Measurements from ENCODE around the gene OR5C1.

The OR5C1 gene

GRCh38 chr9:122779181-122779580 lies 9.6 kb upstream of the OR5C1 start:
- no peak overlapping the region for H2AFZ ChIP-seq (ENCODE audit: low read length)
- H3K27ac ChIP-seq (ENCODE audit: low read length) = no peak overlapping the region
- no peak overlapping the region for H3K4me3 ChIP-seq (ENCODE audit: low read length)
- no peaks in the 10 kb centered on the region for H3K79me2 ChIP-seq (ENCODE audit: low read length)
- TF ChIP-seq CTCF (IDR thresholded peaks at IDR 0.05; ENCODE audit: low read length) (no peak), EZH2phosphoT487 (IDR thresholded peaks at IDR 0.05; ENCODE audit: low read length) (no peak), EZH2 (optimal IDR thresholded peaks at IDR 0.05; ENCODE audit: low read depth, low read length) (no peak)
- H3K9me2 ChIP-seq (replicated peaks; ENCODE audit: insufficient read depth, low read length) = no peaks in the 10 kb centered on the region
- no peak overlapping the region for H3K9ac ChIP-seq (ENCODE audit: low read length)
- H3K36me3 ChIP-seq (replicated peaks; ENCODE audit: insufficient read depth, low read length) = no peaks in the 10 kb centered on the region
- no peaks in the 10 kb centered on the region for H3K9me3 ChIP-seq (replicated peaks; ENCODE audit: insufficient read depth, low read length)
- H3K4me2 ChIP-seq (ENCODE audit: low read depth, low read length) = no peak overlapping the region
- no peaks in the 10 kb centered on the region for H3F3A ChIP-seq (ENCODE audit: insufficient read depth, low read length)
- no peaks in the 10 kb centered on the region for H3K4me1 ChIP-seq (ENCODE audit: low read length)
- no peaks in the 10 kb centered on the region for H4K20me1 ChIP-seq (ENCODE audit: insufficient read depth, low read length)
- DNase-seq = no peak
- no peaks in the 10 kb centered on the region for H3K27me3 ChIP-seq (replicated peaks; ENCODE audit: insufficient read depth, low read length)

- DNase-seq = no peak
- Histone ChIP-seq H3K4me2 (ENCODE audit: low read depth, low read length) (no peak overlapping the region), H2AFZ (ENCODE audit: low read length) (no peak overlapping the region), H4K20me1 (ENCODE audit: insufficient read depth, low read length) (no peaks in the 10 kb centered on the region), H3K4me3 (ENCODE audit: low read length) (no peak overlapping the region), H3K9me2 (replicated peaks; ENCODE audit: insufficient read depth, low read length) (no peaks in the 10 kb centered on the region), H3F3A (ENCODE audit: insufficient read depth, low read length) (no peaks in the 10 kb centered on the region), H3K9ac (ENCODE audit: low read length) (no peak overlapping the region), H3K4me1 (ENCODE audit: low read length) (no peaks in the 10 kb centered on the region), H3K9me3 (replicated peaks; ENCODE audit: insufficient read depth, low read length) (no peaks in the 10 kb centered on the region), H3K36me3 (replicated peaks; ENCODE audit: insufficient read depth, low read length) (no peaks in the 10 kb centered on the region), H3K79me2 (ENCODE audit: low read length) (no peaks in the 10 kb centered on the region), H3K27ac (ENCODE audit: low read length) (no peak overlapping the region), H3K27me3 (replicated peaks; ENCODE audit: insufficient read depth, low read length) (no peaks in the 10 kb centered on the region)
- TF ChIP-seq CTCF (IDR thresholded peaks at IDR 0.05; ENCODE audit: low read length) = no peak
- TF ChIP-seq EZH2phosphoT487 (IDR thresholded peaks at IDR 0.05; ENCODE audit: low read length) = no peak
- TF ChIP-seq EZH2 (optimal IDR thresholded peaks at IDR 0.05; ENCODE audit: low read depth, low read length) = no peak
Measured at GRCh38 chr9:122780026-122780425, 8.7 kb upstream of the OR5C1 start.

- H3K79me2 ChIP-seq (ENCODE audit: low read length) = no peaks in the 10 kb centered on the region
- no peaks in the 10 kb centered on the region for H3K27me3 ChIP-seq (replicated peaks; ENCODE audit: insufficient read depth, low read length)
- H3K4me3 ChIP-seq (ENCODE audit: low read length) = no peak overlapping the region
- H3F3A ChIP-seq (ENCODE audit: insufficient read depth, low read length) = 0 out of 2 replicates have a peak, but pooled peaks cover 3% of the 10 kb centered on the region
- H4K20me1 ChIP-seq (ENCODE audit: insufficient read depth, low read length) = no peaks in the 10 kb centered on the region
- peaks cover 6% of the 10 kb centered on the region; the same call in 1 of the 2 replicates for H3K4me1 ChIP-seq (ENCODE audit: low read length)
- no peak overlapping the region for H3K4me2 ChIP-seq (ENCODE audit: low read depth, low read length)
- H3K27ac ChIP-seq (ENCODE audit: low read length) = no peak overlapping the region
- no peak overlapping the region for H2AFZ ChIP-seq (ENCODE audit: low read length)
- H3K9me3 ChIP-seq (replicated peaks; ENCODE audit: insufficient read depth, low read length) = no peaks in the 10 kb centered on the region
- TF ChIP-seq EZH2phosphoT487 (IDR thresholded peaks at IDR 0.05; ENCODE audit: low read length) = no peak
- TF ChIP-seq CTCF (IDR thresholded peaks at IDR 0.05; ENCODE audit: low read length) = no peak
- TF ChIP-seq EZH2 (optimal IDR thresholded peaks at IDR 0.05; ENCODE audit: low read depth, low read length) = no peak
- no peaks in the 10 kb centered on the region for H3K9me2 ChIP-seq (replicated peaks; ENCODE audit: insufficient read depth, low read length)
- no peak overlapping the region for H3K9ac ChIP-seq (ENCODE audit: low read length)
- no peaks in the 10 kb centered on the region for H3K36me3 ChIP-seq (replicated peaks; ENCODE audit: insufficient read depth, low read length)
- no peak for DNase-seq
Measured at GRCh38 chr9:122781671-122782070, 7.1 kb upstream of the OR5C1 start.

Measured in MM.1S (cell line).